SK-MEL-5 (cell line): ENCODE data around the gene SSTR3. TPM values are rescaled to one million over a fixed set of nuclear protein-coding genes. Genes with fewer than 3 reads are reported as not detected.

Experiments
- DNase-seq: peaks from one replicate; pipeline ENCODE4 v3.0.0-alpha.2; 2016; ENCODE audit warnings: low read depth, low spot score
- in situ Hi-C: cut with HindIII; loops from 2 replicates; pipeline ENCODE4 v1.10.0; 2016; ENCODE audit warnings: low sequenced_read_pairs, high pct_unique_total_duplicates, low pct_unique_long_range_greater_than_20kb
- total RNA-seq: library from RNA; depleted of rRNA; stranded (reverse); fragments of >200 nt; shearing (Covaris generic); gene quantifications from 2 replicates; pipeline ENCODE4 v1.2.3, GENCODE V29; 2014

SSTR3 gene
- total RNA-seq, 1 experiment from 2014 or later, result not detected

- no peak for DNase-seq
- in situ Hi-C loops, result loop anchor here (25.0 kb wide), 1 partner anchor 130 kb away; the partner anchor contains the start of gene KCTD17
Observed at GRCh38 chr22:37192204-37192603, 20.1 kb downstream of the SSTR3 start.

- DNase-seq, result no peak
- in situ Hi-C loops, result loop anchor here (25.0 kb wide), 1 partner anchor 128 kb away; the partner anchor contains the start of gene KCTD17
Observed at GRCh38 chr22:37190262-37190780, 22.0 kb downstream of the SSTR3 start.

GRCh38 chr22:37188901-37189466, 23.3 kb downstream of the SSTR3 start:
- in situ Hi-C loops, result loop anchor here (25.0 kb wide), 1 partner anchor 127 kb away; the partner anchor contains the start of gene KCTD17
- peak; percentile 40 for DNase-seq

GRCh38 chr22:37187891-37188761, 24.2 kb downstream of the SSTR3 start, which contains the start of gene C1QTNF6:
Gene C1QTNF6, minus strand, starts transcription at chr22:37188247. Its CDS starts 34 bp downstream, at chr22:37188213.
- in situ Hi-C loops, result loop anchor here (25.0 kb wide), 1 partner anchor 126 kb away; the partner anchor contains the start of gene KCTD17
- DNase-seq, result peak; percentile 56

GRCh38 chr22:37187552-37187890, 24.8 kb downstream of the SSTR3 start:
- in situ Hi-C loops, result loop anchor here (25.0 kb wide), 1 partner anchor 125 kb away; the partner anchor contains the start of gene KCTD17
- DNase-seq, result peak; percentile 55

- peak; percentile 40 for DNase-seq
- in situ Hi-C loops, result loop anchor here (25.0 kb wide), 1 partner anchor 125 kb away; the partner anchor contains the start of gene KCTD17
Observed at GRCh38 chr22:37186997-37187522, 25.2 kb downstream of the SSTR3 start.

GRCh38 chr22:37186228-37186996, 25.9 kb downstream of the SSTR3 start:
- in situ Hi-C loops, result loop anchor here (25.0 kb wide), 1 partner anchor 124 kb away; the partner anchor contains the start of gene KCTD17
- peak; percentile 90 for DNase-seq

- in situ Hi-C loops, result loop anchor here (25.0 kb wide), 1 partner anchor 123 kb away; the partner anchor contains the start of gene KCTD17
- DNase-seq, result no peak
Observed at GRCh38 chr22:37185646-37186227, 26.5 kb downstream of the SSTR3 start.

GRCh38 chr22:37184816-37185541, 27.3 kb downstream of the SSTR3 start:
- no peak for DNase-seq
- in situ Hi-C loops, result loop anchor here (25.0 kb wide), 1 partner anchor 123 kb away; the partner anchor contains the start of gene KCTD17

GRCh38 chr22:37184380-37184755, 27.9 kb downstream of the SSTR3 start:
- no peak for DNase-seq
- in situ Hi-C loops, result loop anchor here (25.0 kb wide), 1 partner anchor 122 kb away; the partner anchor contains the start of gene KCTD17

GRCh38 chr22:37183432-37184379, 28.6 kb downstream of the SSTR3 start:
- in situ Hi-C loops, result loop anchor here (25.0 kb wide), 1 partner anchor 121 kb away; the partner anchor contains the start of gene KCTD17
- no peak for DNase-seq

- in situ Hi-C loops, result loop anchor here (25.0 kb wide), 1 partner anchor 121 kb away; the partner anchor contains the start of gene KCTD17
- DNase-seq, result no peak
Observed at GRCh38 chr22:37182949-37183245, 29.4 kb downstream of the SSTR3 start.

GRCh38 chr22:37182101-37182948, 30.0 kb downstream of the SSTR3 start:
- in situ Hi-C loops, result loop anchor here (25.0 kb wide), 1 partner anchor 120 kb away; the partner anchor contains the start of gene KCTD17
- no peak for DNase-seq

- in situ Hi-C loops, result loop anchor here (25.0 kb wide), 1 partner anchor 119 kb away; the partner anchor contains the start of gene KCTD17
- DNase-seq, result no peak
Observed at GRCh38 chr22:37181681-37182080, 30.6 kb downstream of the SSTR3 start.
